Spleen (tissue), 7 donors: ENCODE data around the gene TNFSF10.

Source experiments
- CTCF ChIP-seq, 11 experiments: fragments of 200-600 bp in 7 of 11; fragments of 450-650 bp in 4 of 11; sonication (generic) in 4 of 11; IDR thresholded peaks in 8 of 11; conservative IDR thresholded peaks in 3 of 11; 1 replicate in 7 of 11; 2 replicates in 4 of 11; pipeline versions ENCODE4 v1.4.0 to v1.8.0; 2016 to 2021; ENCODE audit warnings: antibody characterized with exemption in 11 of 11, inconsistent platforms in 4 of 11, mild to moderate bottlenecking in 1 of 11
- POLR2A ChIP-seq, 3 donors: fragments of 450-650 bp; IDR thresholded peaks; one replicate each; pipeline ENCODE4 v1.5.1; 2017; ENCODE audit warnings: antibody characterized with exemption in 3 of 3, mild to moderate bottlenecking in 1 of 3
- POLR2AphosphoS5 ChIP-seq, 3 donors: sonication (generic); formaldehyde crosslinking; IDR thresholded peaks; one replicate each; pipeline ENCODE4 v1.5.1; 2017; ENCODE audit warnings: antibody characterized with exemption in 3 of 3
- donor health status: DM: no; HTN: no; CAD: no; lungs with moderate emphysema.
- donor health status: DM: no; HTN: no; CAD: no.
- donor health status: DM: no; HTN: no; CAD: no.

GRCh38 chr3:172541945-172542488 lies 18.8 kb upstream of the TNFSF10 start:
- no peak for TF ChIP-seq POLR2A (IDR thresholded peaks at IDR 0.05)
- TF ChIP-seq CTCF (IDR thresholded peaks at IDR 0.05 in 8 of 11, conservative IDR thresholded peaks at IDR 0.05 in 3 of 11), result no peak
- TF ChIP-seq POLR2AphosphoS5 (IDR thresholded peaks at IDR 0.05), result no peak
